Astrocyte (in vitro differentiated cells and primary cell): Measurements from ENCODE around the gene DLK2. TPM values are rescaled to one million over a fixed set of nuclear protein-coding genes. Genes with fewer than 3 reads are reported as not detected.

ENCODE experiments used
- DNase-seq: peaks from one replicate; pipeline ENCODE4 v3.0.0-alpha.2; 2010; ENCODE audit warnings: low read depth
- FAIRE-seq: peaks from 2 replicates; lab custom pipeline; 2011; peaks lifted over from hg19 to GRCh38; lab: Jason Lieb, UNC
- H2AFZ ChIP-seq: 2 replicates; pipeline ENCODE4 v1.6.0; 2012; ENCODE audit warnings: low read depth, low read length, inconsistent platforms
- H3K27ac ChIP-seq: 2 replicates; pipeline ENCODE4 v1.5.1; 2011; ENCODE audit warnings: low read depth, low read length, inconsistent platforms
- H3K27me3 ChIP-seq: 2 replicates; pipeline ENCODE4 v1.6.0; 2011; ENCODE audit warnings: low read length, inconsistent platforms; ENCODE audit not compliant: insufficient read depth
- H3K36me3 ChIP-seq: 2 replicates; pipeline ENCODE4 v1.5.1; 2011; ENCODE audit warnings: low read length, inconsistent platforms; ENCODE audit not compliant: insufficient read depth
- H3K4me1 ChIP-seq: 2 replicates; pipeline ENCODE4 v1.5.1; 2011; ENCODE audit warnings: low read length, inconsistent platforms; ENCODE audit not compliant: insufficient read depth
- H3K4me2 ChIP-seq: 2 replicates; pipeline ENCODE4 v1.6.0; 2012; ENCODE audit warnings: low read length, inconsistent platforms
- H3K4me3 ChIP-seq: 2 replicates; pipeline ENCODE4 v1.5.1; 2011; ENCODE audit warnings: low read depth, mild to moderate bottlenecking, low read length, inconsistent platforms; ENCODE audit not compliant: insufficient read depth
- H3K79me2 ChIP-seq: 2 replicates; pipeline ENCODE4 v1.6.0; 2012; ENCODE audit warnings: mild to moderate bottlenecking, low read length, inconsistent platforms; ENCODE audit not compliant: insufficient read depth
- H3K9ac ChIP-seq: 2 replicates; pipeline ENCODE4 v1.6.0; 2012; ENCODE audit warnings: mild to moderate bottlenecking, low read length, inconsistent platforms
- H3K9me3 ChIP-seq: 2 replicates; pipeline ENCODE4 v1.5.1; 2012; ENCODE audit warnings: low read depth, mild to moderate bottlenecking, low read length, inconsistent platforms; ENCODE audit not compliant: insufficient read depth
- H4K20me1 ChIP-seq: 2 replicates; pipeline ENCODE4 v1.6.0; 2012; ENCODE audit warnings: low read length, inconsistent platforms; ENCODE audit not compliant: insufficient read depth
- H3K27ac Mint-ChIP-seq: one replicate; pipeline ENCODE4 v1.8.0; 2021; ENCODE audit warnings: mild to moderate bottlenecking, mixed read lengths; ENCODE audit not compliant: unreplicated experiment
- H3K27me3 Mint-ChIP-seq: one replicate; pipeline ENCODE4 v1.8.0; 2021; ENCODE audit warnings: low read depth, mixed read lengths; ENCODE audit not compliant: unreplicated experiment
- H3K36me3 Mint-ChIP-seq: one replicate; pipeline ENCODE4 v1.8.0; 2021; ENCODE audit warnings: low read depth, mixed read lengths; ENCODE audit not compliant: unreplicated experiment
- H3K4me1 Mint-ChIP-seq: one replicate; pipeline ENCODE4 v1.8.0; 2021; ENCODE audit warnings: low read depth, mixed read lengths; ENCODE audit not compliant: unreplicated experiment
- H3K4me3 Mint-ChIP-seq: one replicate; pipeline ENCODE4 v1.8.0; 2021; ENCODE audit warnings: mild to moderate bottlenecking, moderate library complexity, mixed read lengths; ENCODE audit not compliant: unreplicated experiment
- H3K9me3 Mint-ChIP-seq: one replicate; pipeline ENCODE4 v1.8.0; 2021; ENCODE audit warnings: mild to moderate bottlenecking, mixed read lengths; ENCODE audit not compliant: unreplicated experiment
- EZH2 ChIP-seq: IDR thresholded peaks from 2 replicates; pipeline ENCODE4 v1.6.1; 2012; ENCODE audit warnings: mild to moderate bottlenecking, low read length, inconsistent platforms; ENCODE audit not compliant: insufficient read depth
- total RNA-seq: library from RNA; stranded (reverse); gene quantifications from 2 replicates; pipeline ENCODE4 v1.2.1, GENCODE V29; 2021
- TF ChIP-seq, protein P1 (sequence below): IDR thresholded peaks from 2 replicates; pipeline ENCODE4 v1.5.1; 2011; ENCODE audit warnings: low read depth, mild to moderate bottlenecking, inconsistent platforms, low read length, moderate library complexity; ENCODE audit not compliant: insufficient read depth

The DLK2 gene
- total RNA-seq, 1 donor from 2014 or later = 0.68 TPM

GRCh38 chr6:43435682-43436437 is 19.5 kb downstream of the DLK2 start:
- Histone ChIP-seq H3K9ac (no peak overlapping the region), H3K36me3 (no peaks in the 10 kb centered on the region), H4K20me1 (peaks cover 14% of the 10 kb centered on the region), H3K27ac (no peak overlapping the region), H3K4me2 (peak overlapping the region; percentile 12), H3K9me3 (no peaks in the 10 kb centered on the region), H2AFZ (no peak overlapping the region), H3K4me3 (no peak overlapping the region), H3K79me2 (no peaks in the 10 kb centered on the region), H3K27me3 (no peaks in the 10 kb centered on the region), H3K4me1 (peaks cover 14% of the 10 kb centered on the region)
- no peak overlapping the region for H3K27ac Mint-ChIP-seq
- DNase-seq = no peak
- H3K27me3 Mint-ChIP-seq = no peaks in the 10 kb centered on the region
- FAIRE-seq = no peak
- H3K36me3 Mint-ChIP-seq = peaks cover 29% of the 10 kb centered on the region
- H3K4me1 Mint-ChIP-seq = peaks cover 16% of the 10 kb centered on the region
- H3K9me3 Mint-ChIP-seq = no peaks in the 10 kb centered on the region
- no peak overlapping the region for H3K4me3 Mint-ChIP-seq
- TF ChIP-seq, protein P1, sequence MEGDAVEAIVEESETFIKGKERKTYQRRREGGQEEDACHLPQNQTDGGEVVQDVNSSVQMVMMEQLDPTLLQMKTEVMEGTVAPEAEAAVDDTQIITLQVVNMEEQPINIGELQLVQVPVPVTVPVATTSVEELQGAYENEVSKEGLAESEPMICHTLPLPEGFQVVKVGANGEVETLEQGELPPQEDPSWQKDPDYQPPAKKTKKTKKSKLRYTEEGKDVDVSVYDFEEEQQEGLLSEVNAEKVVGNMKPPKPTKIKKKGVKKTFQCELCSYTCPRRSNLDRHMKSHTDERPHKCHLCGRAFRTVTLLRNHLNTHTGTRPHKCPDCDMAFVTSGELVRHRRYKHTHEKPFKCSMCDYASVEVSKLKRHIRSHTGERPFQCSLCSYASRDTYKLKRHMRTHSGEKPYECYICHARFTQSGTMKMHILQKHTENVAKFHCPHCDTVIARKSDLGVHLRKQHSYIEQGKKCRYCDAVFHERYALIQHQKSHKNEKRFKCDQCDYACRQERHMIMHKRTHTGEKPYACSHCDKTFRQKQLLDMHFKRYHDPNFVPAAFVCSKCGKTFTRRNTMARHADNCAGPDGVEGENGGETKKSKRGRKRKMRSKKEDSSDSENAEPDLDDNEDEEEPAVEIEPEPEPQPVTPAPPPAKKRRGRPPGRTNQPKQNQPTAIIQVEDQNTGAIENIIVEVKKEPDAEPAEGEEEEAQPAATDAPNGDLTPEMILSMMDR = no peak
- no peak for TF ChIP-seq EZH2

- H3K9me3 Mint-ChIP-seq = no peaks in the 10 kb centered on the region
- no peak overlapping the region for H3K4me3 Mint-ChIP-seq
- no peaks in the 10 kb centered on the region for H3K36me3 ChIP-seq
- TF ChIP-seq EZH2 = no peak
- TF ChIP-seq, protein P1 = no peak
- H3K79me2 ChIP-seq = peaks cover 6% of the 10 kb centered on the region
- no peak overlapping the region for H3K27ac Mint-ChIP-seq
- no peak overlapping the region for H2AFZ ChIP-seq
- DNase-seq (no peak), FAIRE-seq (no peak)
- H3K36me3 Mint-ChIP-seq = peaks cover 27% of the 10 kb centered on the region
- no peak overlapping the region for H3K4me2 ChIP-seq
- no peak overlapping the region for H3K9ac ChIP-seq
- H3K27ac ChIP-seq = no peak overlapping the region
- peaks cover 14% of the 10 kb centered on the region for H4K20me1 ChIP-seq
- H3K9me3 ChIP-seq = no peaks in the 10 kb centered on the region
- H3K4me1 Mint-ChIP-seq = peaks cover 16% of the 10 kb centered on the region
- H3K4me3 ChIP-seq = no peak overlapping the region
- H3K4me1 ChIP-seq = peaks cover 14% of the 10 kb centered on the region
- no peaks in the 10 kb centered on the region for H3K27me3 Mint-ChIP-seq
- no peaks in the 10 kb centered on the region for H3K27me3 ChIP-seq
Observed at GRCh38 chr6:43434943-43435342, 20.4 kb downstream of the DLK2 start.
